Coronary artery (tissue), 2 donors: ENCODE data around the gene D2HGDH.
A peak's percentile ranks its signal among the peaks of the same experiment; 100 is the strongest.

Experiments used
- DNase-seq: peaks from one replicate; pipeline ENCODE4 v3.0.0-alpha.2; 2017; ENCODE audit warnings: low spot score
- H3K27ac ChIP-seq, 2 donors: fragments of 200-600 bp; sonication (generic); one replicate each; pipeline ENCODE4 v1.5.1; 2016 to 2019
- H3K4me3 ChIP-seq: fragments of 200-600 bp; sonication (generic); 2 replicates; pipeline ENCODE4 v1.5.1; 2016; ENCODE audit warnings: mild to moderate bottlenecking, moderate library complexity
- CTCF ChIP-seq: fragments of 200-600 bp; sonication (generic); IDR thresholded peaks from one replicate; pipeline ENCODE4 v1.5.1; 2019; ENCODE audit warnings: antibody characterized with exemption

Gene D2HGDH

GRCh38 chr2:241724975-241725870 is 9.2 kb upstream of the D2HGDH start:
- H3K4me3 ChIP-seq = no peak overlapping the region
- no peak for TF ChIP-seq CTCF
- no peak overlapping the region for H3K27ac ChIP-seq
- no peak for DNase-seq

- Histone ChIP-seq H3K27ac (no peak overlapping the region), H3K4me3 (no peak overlapping the region)
- TF ChIP-seq CTCF = no peak
- DNase-seq = no peak
Observed at GRCh38 chr2:241726459-241726858, 8.0 kb upstream of the D2HGDH start.

- DNase-seq = no peak
- H3K4me3 ChIP-seq = no peak overlapping the region
- TF ChIP-seq CTCF = no peak
- H3K27ac ChIP-seq = peak overlapping the region in 1 of 2 donors; percentile 67
Observed at GRCh38 chr2:241728000-241728399, 6.4 kb upstream of the D2HGDH start.

GRCh38 chr2:241728627-241729026 is 5.8 kb upstream of the D2HGDH start:
- Histone ChIP-seq H3K27ac (peak overlapping the region in 1 of 2 donors; percentile 67), H3K4me3 (no peak overlapping the region)
- no peak for DNase-seq
- TF ChIP-seq CTCF = no peak

GRCh38 chr2:241729868-241730267 is 4.6 kb upstream of the D2HGDH start:
- no peak overlapping the region for H3K4me3 ChIP-seq
- no peak overlapping the region for H3K27ac ChIP-seq
- no peak for TF ChIP-seq CTCF
- DNase-seq = no peak

GRCh38 chr2:241730671-241731293 is 3.6 kb upstream of the D2HGDH start:
- Histone ChIP-seq H3K27ac (no peak overlapping the region), H3K4me3 (no peak overlapping the region)
- DNase-seq = no peak
- TF ChIP-seq CTCF = no peak
